ENCODE measurements around the gene TSPOAP1. TPM values are rescaled to one million over a fixed set of nuclear protein-coding genes. Genes with fewer than 3 reads are reported as not detected.

Gene TSPOAP1
- total and polyA plus RNA-seq, 2 of the 13 experiments (the other 11 are each of a cell fraction or from before 2014, with no cell fraction given), result not detected

- POLR2A ChIA-PET, result interaction anchor here (1.4 kb wide), 1 partner anchor 102 kb away, joined by 3 read pairs; the partner anchor contains the start of gene RNF43
Observed at GRCh38 chr17:58315281-58315711, 13.3 kb downstream of the TSPOAP1 start.

More at GRCh38 chr17:58315281-58315711, 13.3 kb downstream of the TSPOAP1 start:
- DNase-seq (ENCODE audit: low spot score) (no peak), ATAC-seq (no peak), FAIRE-seq (no peak)
- H4K20me1 ChIP-seq (ENCODE audit: insufficient read depth, low read length), result no peaks in the 10 kb centered on the region
- peaks cover 11% of the 10 kb centered on the region; the same call in 1 of the 2 replicates for H3K4me1 ChIP-seq (ENCODE audit: insufficient read depth, low read length)
- H3K9me3 ChIP-seq (ENCODE audit: low read length), result no peaks in the 10 kb centered on the region
- 39% methylated on average over 6 of the region's 6 CpGs for WGBS (ENCODE audit: low lambda C conversion rate)
- intact Hi-C loops (cut with micrococcal nuclease; ENCODE audit: unreplicated experiment) (no loop called here), in situ Hi-C loops (cut with HindIII; ENCODE audit: extremely low pct_ligation_motif_present, low pct_unique_long_range_greater_than_20kb) (no loop called here)
- no peak overlapping the region for H3K9ac ChIP-seq (ENCODE audit: insufficient read depth, low read depth, low read length)
- no peak overlapping the region for H2AFZ ChIP-seq (ENCODE audit: low read length)
- no peak overlapping the region for H3K4me2 ChIP-seq (ENCODE audit: low read depth, low read length)
- H3K4me3 ChIP-seq (replicated peaks in 1 of 3; ENCODE audit: insufficient read depth in 1 of 3, low read depth in 2 of 3, low read length in 3 of 3), result no peak overlapping the region
- CTCF ChIA-PET (ENCODE audit: low intra/inter-chr PET ratio, low total read pairs), result interaction anchor here (5.0 kb wide), 1 partner anchor 132 kb away, joined by 121 read pairs; no protein-coding TSS in a partner anchor
- H3K27me3 ChIP-seq (ENCODE audit: control insufficient read depth in 1 of 2, insufficient read depth in 2 of 2, low read length in 2 of 2), result peaks cover 12 to 70% of the 10 kb centered on the region in 2 experiments
- no TSS peak for BruUV-seq (replicated peaks)
- no peak for TF ChIP-seq ZNF281 (CRISPR knock-in tag; IDR thresholded peaks at IDR 0.05; ENCODE audit: borderline replicate concordance)
- no peak for TF ChIP-seq EP300 (IDR thresholded peaks at IDR 0.05; ENCODE audit: low read depth in 2 of 2, low read length in 2 of 2)
- no peak for TF ChIP-seq EP300 (CRISPR knock-in tag; IDR thresholded peaks at IDR 0.05; ENCODE audit: borderline replicate concordance)
- no peak for TF ChIP-seq ZNF317 (CRISPR knock-in tag; IDR thresholded peaks at IDR 0.05)
- TF ChIP-seq POLR2AphosphoS5 (IDR thresholded peaks at IDR 0.05; ENCODE audit: low read depth, low read length), result no peak
- no peak for TF ChIP-seq PITX1 (CRISPR knock-in tag; IDR thresholded peaks at IDR 0.05)
- H3K79me2 ChIP-seq (ENCODE audit: insufficient read depth, low read length), result no peaks in the 10 kb centered on the region
- no peak overlapping the region for H3K27ac ChIP-seq (ENCODE audit: extremely low read length, insufficient read depth, low read length)
- no peaks in the 10 kb centered on the region for H3K36me3 ChIP-seq (replicated peaks in 1 of 2; ENCODE audit: control insufficient read depth in 1 of 2, insufficient read depth in 2 of 2, low read length in 2 of 2)

All from HepG2 (cell line).